K562 (cell line): ENCODE results near the gene FCHO1. TPM values are rescaled to one million over a fixed set of nuclear protein-coding genes. Genes with fewer than 3 reads are reported as not detected.

ENCODE experiments used
- ATAC-seq: fragments of 200-7000 bp; cut with Tn5 transposase; 3 replicates; pipeline ENCODE4 v1.9.1; 2020; ENCODE audit warnings: moderate library complexity
- BruUV-seq: library from RNA; stranded (reverse); fragments of 400-500 nt; replicated peaks from 2 replicates; lab custom pipeline; 2021; lab: Mats Ljungman, UMichigan
- CTCF ChIA-PET: fragments of 300-600 bp; formaldehyde crosslinking; extraction: SDS; loops from one replicate; lab custom pipeline; 2021; ENCODE audit warnings: low intra/inter-chr PET ratio; lab: Yijun Ruan, JAX
- POLR2A ChIA-PET: fragments of 300-600, 350-650 bp; sonication (Branson Sonifier 250); formaldehyde crosslinking; extraction: SDS; loops from one replicate; lab custom pipeline; 2021; ENCODE audit warnings: antibody characterized with exemption, inconsistent platforms; lab: Yijun Ruan, JAX
- DNase-seq, 4 experiments: peaks; one replicate each; pipeline versions ENCODE4 v3.0.0 to v3.0.0-alpha.2; 2011 to 2018; ENCODE audit warnings: low spot score in 3 of 4, mixed read lengths in 3 of 4; ENCODE audit errors: extremely low read depth in 1 of 4
- FAIRE-seq: peaks from 2 replicates; lab custom pipeline; 2011; peaks lifted over from hg19 to GRCh38; lab: Jason Lieb, UNC
- H2AFZ ChIP-seq: 2 replicates; pipeline ENCODE4 v1.6.0; 2011; ENCODE audit warnings: low read depth, low read length, control low read depth, inconsistent platforms
- H3K27ac ChIP-seq: fragments of 200-600 bp; 3 replicates; pipeline ENCODE4 v1.8.0; 2011; ENCODE audit warnings: low read depth, mild to moderate bottlenecking, control low read depth, inconsistent platforms, low read length, moderate library complexity, mixed read lengths; ENCODE audit errors: extremely low read depth
- H3K27me3 ChIP-seq, 2 experiments: fragments of 300-600 bp in 1 of 2; 2 replicates in 1 of 2; 3 replicates in 1 of 2; pipeline versions ENCODE4 v1.6.0 to v1.8.0; 2011; ENCODE audit warnings: inconsistent platforms in 2 of 2, low read length in 2 of 2, mild to moderate bottlenecking in 1 of 2, mixed read lengths in 1 of 2, moderate library complexity in 1 of 2; ENCODE audit not compliant: control insufficient read depth in 2 of 2, insufficient read depth in 2 of 2
- H3K36me3 ChIP-seq: fragments of 300-600 bp; 3 replicates; pipeline ENCODE4 v1.8.0; 2011; ENCODE audit warnings: mild to moderate bottlenecking, low read length, inconsistent platforms; ENCODE audit not compliant: control insufficient read depth, insufficient read depth
- H3K4me1 ChIP-seq, 2 experiments: fragments of 200-600 bp in 1 of 2; replicated peaks in 1 of 2; 2 replicates in 1 of 2; 3 replicates in 1 of 2; pipeline versions ENCODE4 v1.5.1 to v1.8.0; 2011; ENCODE audit warnings: inconsistent platforms in 2 of 2, low read length in 2 of 2, mild to moderate bottlenecking in 1 of 2, mixed read lengths in 1 of 2, moderate library complexity in 1 of 2; ENCODE audit not compliant: control insufficient read depth in 2 of 2, insufficient read depth in 2 of 2
- H3K4me2 ChIP-seq: 2 replicates; pipeline ENCODE4 v1.6.1; 2011; ENCODE audit warnings: low read length, control low read depth, inconsistent platforms, mixed read lengths; ENCODE audit not compliant: insufficient read depth
- H3K4me3 ChIP-seq: fragments of 200-600 bp; sonication (generic), shearing (Covaris generic); 2 replicates; pipeline ENCODE4 v1.5.1; 2016; ENCODE audit warnings: control low read depth, inconsistent platforms
- H3K79me2 ChIP-seq: fragments of 200-600 bp; 3 replicates; pipeline ENCODE4 v1.8.0; 2011; ENCODE audit warnings: low read length, inconsistent platforms; ENCODE audit not compliant: control insufficient read depth, insufficient read depth
- H3K9ac ChIP-seq, 2 experiments: 2 replicates each; pipeline versions ENCODE4 v1.6.0 to v1.6.1; 2011; ENCODE audit warnings: low read depth in 2 of 2, low read length in 2 of 2, control low read depth in 1 of 2, inconsistent platforms in 1 of 2, mild to moderate bottlenecking in 1 of 2, mixed read lengths in 1 of 2; ENCODE audit not compliant: insufficient read depth in 1 of 2
- H3K9me1 ChIP-seq: one replicate; pipeline ENCODE4 v1.6.0; 2011; ENCODE audit warnings: inconsistent platforms, mild to moderate bottlenecking, low read length, moderate library complexity; ENCODE audit not compliant: control insufficient read depth, insufficient read depth
- H3K9me3 ChIP-seq: replicated peaks from 2 replicates; pipeline ENCODE4 v1.5.1; 2011; ENCODE audit warnings: low read depth, low read length, inconsistent platforms; ENCODE audit not compliant: control insufficient read depth, insufficient read depth
- H4K20me1 ChIP-seq: replicated peaks from 2 replicates; pipeline ENCODE4 v1.6.1; 2011; ENCODE audit warnings: low read length, inconsistent platforms, mixed read lengths; ENCODE audit not compliant: control insufficient read depth, insufficient read depth
- CHD4 ChIP-seq: fragments of 200-600 bp; sonication (generic); IDR thresholded peaks from 3 replicates; pipeline ENCODE4 v1.6.1; 2012; ENCODE audit warnings: low read depth, mild to moderate bottlenecking, mixed read lengths, low read length, inconsistent platforms; ENCODE audit not compliant: insufficient read depth, insufficient replicate concordance, poor library complexity, severe bottlenecking
- E2F3 ChIP-seq: fragments of 250-450 bp; sonication (Bioruptor Pico); IDR thresholded peaks from 2 replicates; pipeline ENCODE4 v1.4.0; 2020; ENCODE audit warnings: mild to moderate bottlenecking
- ELF1 ChIP-seq: fragments of 200-800 bp; sonication (Bioruptor generic); IDR thresholded peaks from 2 replicates; pipeline ENCODE4 v1.6.1; 2016; ENCODE audit warnings: missing genetic modification characterization, missing compliant biosample characterization
- HDAC6 ChIP-seq: IDR thresholded peaks from 2 replicates; pipeline ENCODE4 v1.6.1; 2012; ENCODE audit warnings: low read depth, mild to moderate bottlenecking, control low read depth, inconsistent platforms, low read length, moderate library complexity
- MTA2 ChIP-seq: fragments of 450-650 bp; IDR thresholded peaks from 2 replicates; pipeline ENCODE4 v1.6.1; 2016; ENCODE audit warnings: low read depth
- SAFB2 ChIP-seq: fragments of 200-400 bp; formaldehyde crosslinking; IDR thresholded peaks from 2 replicates; pipeline ENCODE4 v1.6.1; 2018; ENCODE audit warnings: borderline replicate concordance, low read length, low read depth, moderate library complexity; ENCODE audit not compliant: severe bottlenecking
- ZBTB1 ChIP-seq: sonication (generic); formaldehyde crosslinking; IDR thresholded peaks from 2 replicates; pipeline ENCODE4 v1.8.1; 2023; ENCODE audit warnings: missing genetic modification reagents, low read depth, mild to moderate bottlenecking, borderline replicate concordance
- ZNF507 ChIP-seq: conservative IDR thresholded peaks from 2 replicates; pipeline ENCODE4 v1.6.1; 2017; ENCODE audit warnings: missing genetic modification characterization, missing compliant biosample characterization
- WGBS: fragments of 100-300 bp; shearing (Covaris generic); methylation state at CpG from one replicate; pipeline ENCODE4 v1.1.6; 2016; ENCODE audit warnings: low coverage, mixed read lengths; ENCODE audit not compliant: insufficient coverage; ENCODE audit errors: missing lambda C conversion rate; 5-methylcytosine and 5-hydroxymethylcytosine counted together
- in situ Hi-C: fragments of 300-500 bp; cut with MboI; formaldehyde crosslinking; loops from 4 replicates; pipeline ENCODE4 v1.15.0; 2018; ENCODE audit warnings: inconsistent platforms, mixed read lengths
- intact Hi-C: fragments of 100-400 bp; cut with micrococcal nuclease; formaldehyde crosslinking; loops from 2 replicates; pipeline ENCODE4 v1.14.2; 2022
- polyA plus RNA-seq, 8 experiments: library from polyadenylated mRNA; depleted of rRNA in 4 of 8; stranded (reverse) in 5 of 8; unstranded in 3 of 8; fragments of >200 nt; fragmentation: Nextera tagmentation in 2 of 8; fragmentation: Illumina TruSeq in 1 of 8; extraction: Ambion mirVana in 2 of 8; extraction: Trizol in 1 of 8; gene quantifications; 2 replicates each; pipeline versions ENCODE4 v1.2.1 to v1.2.3, GENCODE V29; 2011 to 2014; ENCODE audit warnings: inconsistent platforms in 1 of 8, missing spikeins in 1 of 8
- total RNA-seq, 7 experiments: library from RNA; depleted of rRNA in 6 of 7; stranded (reverse); fragments of >200 nt in 6 of 7; fragmentation: Illumina TruSeq in 2 of 7; extraction: Trizol in 2 of 7; gene quantifications; 2 replicates each; pipeline versions ENCODE4 v1.2.1 to v1.2.3, GENCODE V29; 2011 to 2021; ENCODE audit warnings: low replicate concordance in 1 of 7
- TF ChIP-seq, protein P1 (sequence below): sonication (generic); formaldehyde crosslinking; IDR thresholded peaks from 2 replicates; pipeline ENCODE4 v1.8.1; 2023; ENCODE audit warnings: mild to moderate bottlenecking, missing genetic modification reagents
- TF ChIP-seq, protein P2 (sequence below): sonication (generic); formaldehyde crosslinking; IDR thresholded peaks from 2 replicates; pipeline ENCODE4 v1.8.0; 2023; ENCODE audit warnings: mild to moderate bottlenecking, missing genetic modification reagents

The FCHO1 gene
- total and polyA plus RNA-seq, 9 of the 15 experiments (the other 6 are each of a cell fraction or from before 2014, with no cell fraction given): 0.21 to 58.9 (median 18.3) TPM

DNA sequence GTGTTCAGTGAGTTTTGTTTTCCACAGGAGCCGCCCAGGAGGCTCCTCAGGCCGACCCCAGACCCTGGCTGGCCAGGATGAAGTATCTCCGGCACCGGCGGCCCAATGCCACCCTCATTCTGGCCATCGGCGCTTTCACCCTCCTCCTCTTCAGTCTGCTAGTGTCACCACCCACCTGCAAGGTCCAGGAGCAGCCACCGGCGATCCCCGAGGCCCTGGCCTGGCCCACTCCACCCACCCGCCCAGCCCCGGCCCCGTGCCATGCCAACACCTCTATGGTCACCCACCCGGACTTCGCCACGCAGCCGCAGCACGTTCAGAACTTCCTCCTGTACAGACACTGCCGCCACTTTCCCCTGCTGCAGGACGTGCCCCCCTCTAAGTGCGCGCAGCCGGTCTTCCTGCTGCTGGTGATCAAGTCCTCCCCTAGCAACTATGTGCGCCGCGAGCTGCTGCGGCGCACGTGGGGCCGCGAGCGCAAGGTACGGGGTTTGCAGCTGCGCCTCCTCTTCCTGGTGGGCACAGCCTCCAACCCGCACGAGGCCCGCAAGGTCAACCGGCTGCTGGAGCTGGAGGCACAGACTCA lies 56.5 kb downstream of the FCHO1 start (continued):
- TF ChIP-seq SAFB2: no peak
- no peak for TF ChIP-seq CHD4

DNA sequence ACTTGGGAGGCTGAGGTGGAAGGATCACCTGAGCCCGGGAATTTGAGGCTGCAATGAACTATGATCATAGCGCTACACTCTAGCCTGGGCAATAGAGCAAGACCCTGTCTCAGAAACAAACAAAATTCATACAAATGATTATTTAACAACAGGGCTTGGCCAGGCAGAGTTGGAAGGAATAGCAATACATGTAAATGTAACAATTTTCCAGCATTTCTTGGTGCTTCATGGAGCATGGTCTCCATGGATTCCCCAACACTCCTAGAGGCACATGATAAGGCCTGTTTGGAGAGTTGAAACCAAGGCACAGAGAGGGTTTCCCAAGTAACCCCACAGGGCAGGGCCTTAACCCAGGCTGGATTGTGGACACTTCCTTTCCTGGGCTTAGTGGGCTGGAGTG lies 59.8 kb downstream of the FCHO1 start:
- H4K20me1 ChIP-seq: 0 out of 2 replicates have a peak, but pooled peaks cover 7% of the 10 kb centered on the region
- no TSS peak for BruUV-seq
- no peaks in the 10 kb centered on the region for H3K9me3 ChIP-seq
- peaks cover 0 to 6% of the 10 kb centered on the region in 2 experiments; a peak in 2 of 5 replicates for H3K4me1 ChIP-seq
- no peak overlapping the region for H3K9ac ChIP-seq
- no peak for ATAC-seq
- DNase-seq: no peak
- no peak overlapping the region for H2AFZ ChIP-seq
- H3K27ac ChIP-seq: no peak overlapping the region
- no peak overlapping the region for H3K4me3 ChIP-seq
- H3K79me2 ChIP-seq: no peaks in the 10 kb centered on the region
- H3K27me3 ChIP-seq: peaks cover 34 to 68% of the 10 kb centered on the region in 2 experiments
- ChIA-PET POLR2A (no interaction called here), CTCF (no interaction called here)
- no peaks in the 10 kb centered on the region for H3K36me3 ChIP-seq
- FAIRE-seq: no peak
- WGBS: 30% methylated on average over 2 of the region's 2 CpGs
- no peak overlapping the region for H3K4me2 ChIP-seq
- peak; percentile 92 for TF ChIP-seq ZNF507 (tag)
- TF ChIP-seq ELF1 (tag): no peak
- TF ChIP-seq ZBTB1 (CRISPR knock-in tag): no peak
- TF ChIP-seq MTA2: no peak
- TF ChIP-seq E2F3 (CRISPR knock-in tag): no peak
- TF ChIP-seq, protein P1, sequence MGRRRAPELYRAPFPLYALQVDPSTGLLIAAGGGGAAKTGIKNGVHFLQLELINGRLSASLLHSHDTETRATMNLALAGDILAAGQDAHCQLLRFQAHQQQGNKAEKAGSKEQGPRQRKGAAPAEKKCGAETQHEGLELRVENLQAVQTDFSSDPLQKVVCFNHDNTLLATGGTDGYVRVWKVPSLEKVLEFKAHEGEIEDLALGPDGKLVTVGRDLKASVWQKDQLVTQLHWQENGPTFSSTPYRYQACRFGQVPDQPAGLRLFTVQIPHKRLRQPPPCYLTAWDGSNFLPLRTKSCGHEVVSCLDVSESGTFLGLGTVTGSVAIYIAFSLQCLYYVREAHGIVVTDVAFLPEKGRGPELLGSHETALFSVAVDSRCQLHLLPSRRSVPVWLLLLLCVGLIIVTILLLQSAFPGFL (CRISPR knock-in tag): no peak
- TF ChIP-seq HDAC6: no peak
- TF ChIP-seq, protein P2, sequence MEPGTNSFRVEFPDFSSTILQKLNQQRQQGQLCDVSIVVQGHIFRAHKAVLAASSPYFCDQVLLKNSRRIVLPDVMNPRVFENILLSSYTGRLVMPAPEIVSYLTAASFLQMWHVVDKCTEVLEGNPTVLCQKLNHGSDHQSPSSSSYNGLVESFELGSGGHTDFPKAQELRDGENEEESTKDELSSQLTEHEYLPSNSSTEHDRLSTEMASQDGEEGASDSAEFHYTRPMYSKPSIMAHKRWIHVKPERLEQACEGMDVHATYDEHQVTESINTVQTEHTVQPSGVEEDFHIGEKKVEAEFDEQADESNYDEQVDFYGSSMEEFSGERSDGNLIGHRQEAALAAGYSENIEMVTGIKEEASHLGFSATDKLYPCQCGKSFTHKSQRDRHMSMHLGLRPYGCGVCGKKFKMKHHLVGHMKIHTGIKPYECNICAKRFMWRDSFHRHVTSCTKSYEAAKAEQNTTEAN (CRISPR knock-in tag): no peak
- in situ Hi-C loops (no loop called here), intact Hi-C loops (no loop called here)
- H3K9me1 ChIP-seq: no peaks in the 10 kb centered on the region
